NCI-H1092 treated with DMSO at 0.1 percent for 48 hours (cell line): ENCODE measurements around the gene COQ8B.

ENCODE experiments used
- DNase-seq: peaks from one replicate; lab custom pipeline; 2025; lab: John Stamatoyannopoulos, UW

COQ8B gene

GRCh38 chr19:40691421-40692211, 25.1 kb downstream of the COQ8B start:
- peak; percentile 78 for DNase-seq

GRCh38 chr19:40690693-40691420, 25.8 kb downstream of the COQ8B start:
- DNase-seq = peak; percentile 82

GRCh38 chr19:40690050-40690692, 26.5 kb downstream of the COQ8B start, which contains the start of gene NUMBL:
NUMBL (minus strand) TSS chr19:40690651; CDS start chr19:40690483, 168 bp downstream.
- DNase-seq = no peak

- DNase-seq = peak; percentile 4
Observed at GRCh38 chr19:40689339-40690049, 27.2 kb downstream of the COQ8B start.

- no peak for DNase-seq
Observed at GRCh38 chr19:40688987-40689338, 27.7 kb downstream of the COQ8B start.

GRCh38 chr19:40688309-40688708, 28.4 kb downstream of the COQ8B start:
- no peak for DNase-seq

- DNase-seq = no peak
Observed at GRCh38 chr19:40687525-40688016, 29.1 kb downstream of the COQ8B start.

- no peak for DNase-seq
Observed at GRCh38 chr19:40686882-40687524, 29.7 kb downstream of the COQ8B start.

- no peak for DNase-seq
Observed at GRCh38 chr19:40685563-40685962, 31.1 kb downstream of the COQ8B start.

GRCh38 chr19:40685016-40685526, 31.6 kb downstream of the COQ8B start:
- no peak for DNase-seq

GRCh38 chr19:40684280-40684679, 32.4 kb downstream of the COQ8B start:
- DNase-seq = no peak

GRCh38 chr19:40683437-40683836, 33.2 kb downstream of the COQ8B start:
- DNase-seq = no peak

- no peak for DNase-seq
Observed at GRCh38 chr19:40682431-40682964, 34.2 kb downstream of the COQ8B start.

- no peak for DNase-seq
Observed at GRCh38 chr19:40681039-40681438, 35.6 kb downstream of the COQ8B start.

GRCh38 chr19:40677156-40677555, 39.5 kb downstream of the COQ8B start:
- DNase-seq = no peak

GRCh38 chr19:40674291-40674690, 42.4 kb downstream of the COQ8B start:
- DNase-seq = no peak

- no peak for DNase-seq
Observed at GRCh38 chr19:40673397-40673796, 43.3 kb downstream of the COQ8B start.

GRCh38 chr19:40672573-40673299, 44.0 kb downstream of the COQ8B start:
- DNase-seq = no peak

- DNase-seq = no peak
Observed at GRCh38 chr19:40672038-40672437, 44.6 kb downstream of the COQ8B start.

GRCh38 chr19:40671404-40671803, 45.3 kb downstream of the COQ8B start:
- DNase-seq = no peak
